Measurements from ENCODE around the gene DNM1L. TPM values are rescaled to one million over a fixed set of nuclear protein-coding genes. Genes with fewer than 3 reads are reported as not detected.

The DNM1L gene
- total and polyA plus RNA-seq, 2 of the 4 experiments (the other 2 are of a cell fraction), result 44.8 to 70.1 TPM

DNA sequence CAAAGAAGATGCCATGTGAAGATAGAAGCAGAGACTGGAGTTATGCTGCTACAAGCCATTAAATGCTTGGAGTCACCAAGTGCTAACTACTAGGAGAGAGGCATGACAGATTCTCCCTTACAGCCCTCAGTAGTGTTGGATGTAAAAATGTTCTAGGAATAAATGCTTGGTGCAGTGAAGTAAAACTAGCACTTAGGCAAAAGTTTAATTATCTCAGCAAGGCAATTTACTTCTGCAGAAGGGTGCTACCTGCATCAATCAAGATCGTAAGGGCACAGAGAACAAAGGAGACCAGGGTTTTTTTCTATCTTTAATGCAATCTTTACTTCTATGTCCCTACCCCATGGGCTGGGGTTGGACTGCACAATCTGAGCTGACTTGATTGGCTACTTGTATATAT is 9.5 kb upstream of the DNM1L start:
- Histone ChIP-seq H3K36me3 (ENCODE audit: control insufficient read depth, insufficient read depth, low read length) (no peaks in the 10 kb centered on the region), H3K23ac (ENCODE audit: low read depth, low read length) (no peak overlapping the region), H2BK20ac (ENCODE audit: low read depth, low read length) (no peak overlapping the region), H4K20me1 (ENCODE audit: insufficient read depth, low read length) (no peaks in the 10 kb centered on the region), H3K4me2 (ENCODE audit: low read depth, low read length) (no peak overlapping the region), H3K27ac (ENCODE audit: insufficient read depth, low read length) (no peak overlapping the region), H4K91ac (ENCODE audit: insufficient read depth, low read depth, low read length) (no peak overlapping the region), H2AK5ac (ENCODE audit: low read depth, low read length) (no peak overlapping the region), H3K56ac (ENCODE audit: extremely low read depth, insufficient read depth, low read length) (no peak overlapping the region), H3K4ac (ENCODE audit: low read depth, low read length) (no peak overlapping the region), H3K9me1 (ENCODE audit: insufficient read depth, low read length) (no peaks in the 10 kb centered on the region), H2AFZ (replicated peaks; ENCODE audit: low read length, poor library complexity) (no peak overlapping the region), H3K4me1 (ENCODE audit: control insufficient read depth, insufficient read depth, low read length) (no peaks in the 10 kb centered on the region), H4K5ac (ENCODE audit: low read depth, low read length) (no peak overlapping the region), H2BK5ac (ENCODE audit: low read depth, low read length, poor library complexity, severe bottlenecking) (no peak overlapping the region), H3K9me3 (ENCODE audit: control insufficient read depth, insufficient read depth, low read length) (peaks cover 9% of the 10 kb centered on the region), H2AK9ac (replicated peaks; ENCODE audit: low read depth, low read length, poor library complexity) (no peak overlapping the region), H4K8ac (ENCODE audit: low read depth in 2 of 2, low read length in 2 of 2) (no peak overlapping the region), H2BK15ac (ENCODE audit: low read depth, low read length) (no peak overlapping the region), H2BK120ac (ENCODE audit: low read depth, low read length) (no peak overlapping the region), H3K18ac (ENCODE audit: low read depth, low read length) (no peak overlapping the region), H3K79me1 (ENCODE audit: low read depth in 1 of 2, low read length in 2 of 2) (no peaks in the 10 kb centered on the region), H3K9ac (ENCODE audit: low read depth, low read length) (no peak overlapping the region), H3K14ac (replicated peaks; ENCODE audit: low read depth, low read length) (no peak overlapping the region), H3K27me3 (ENCODE audit: control insufficient read depth, insufficient read depth, low read length) (no peaks in the 10 kb centered on the region), H3K4me3 (ENCODE audit: insufficient read depth, low read depth, low read length) (no peak overlapping the region)
- no TSS peak for BruUV-seq (replicated peaks)
- CTCF ChIA-PET, result no interaction called here
- dilution Hi-C loops (cut with HindIII; ENCODE audit: low sequenced_read_pairs, unreplicated experiment) (no loop called here), in situ Hi-C loops (cut with MboI; ENCODE audit: low sequenced_read_pairs) (no loop called here), intact Hi-C loops (cut with micrococcal nuclease) (no loop called here)
- POLR2A ChIA-PET (ENCODE audit: unreplicated experiment), result no interaction called here
- TF ChIP-seq RAD21 (IDR thresholded peaks at IDR 0.05; ENCODE audit: low read length), result no peak
- no peak for TF ChIP-seq CHD1 (IDR thresholded peaks at IDR 0.05; ENCODE audit: low read depth, low read length)
- TF ChIP-seq RCOR1 (IDR thresholded peaks at IDR 0.05; ENCODE audit: insufficient replicate concordance, low read length), result no peak
- TF ChIP-seq NFE2L2 (IDR thresholded peaks at IDR 0.05; ENCODE audit: low read depth, low read length), result no peak
- no peak for TF ChIP-seq MAFK (IDR thresholded peaks at IDR 0.05; ENCODE audit: low read depth, low read length)
- TF ChIP-seq, protein P1, sequence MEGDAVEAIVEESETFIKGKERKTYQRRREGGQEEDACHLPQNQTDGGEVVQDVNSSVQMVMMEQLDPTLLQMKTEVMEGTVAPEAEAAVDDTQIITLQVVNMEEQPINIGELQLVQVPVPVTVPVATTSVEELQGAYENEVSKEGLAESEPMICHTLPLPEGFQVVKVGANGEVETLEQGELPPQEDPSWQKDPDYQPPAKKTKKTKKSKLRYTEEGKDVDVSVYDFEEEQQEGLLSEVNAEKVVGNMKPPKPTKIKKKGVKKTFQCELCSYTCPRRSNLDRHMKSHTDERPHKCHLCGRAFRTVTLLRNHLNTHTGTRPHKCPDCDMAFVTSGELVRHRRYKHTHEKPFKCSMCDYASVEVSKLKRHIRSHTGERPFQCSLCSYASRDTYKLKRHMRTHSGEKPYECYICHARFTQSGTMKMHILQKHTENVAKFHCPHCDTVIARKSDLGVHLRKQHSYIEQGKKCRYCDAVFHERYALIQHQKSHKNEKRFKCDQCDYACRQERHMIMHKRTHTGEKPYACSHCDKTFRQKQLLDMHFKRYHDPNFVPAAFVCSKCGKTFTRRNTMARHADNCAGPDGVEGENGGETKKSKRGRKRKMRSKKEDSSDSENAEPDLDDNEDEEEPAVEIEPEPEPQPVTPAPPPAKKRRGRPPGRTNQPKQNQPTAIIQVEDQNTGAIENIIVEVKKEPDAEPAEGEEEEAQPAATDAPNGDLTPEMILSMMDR (conservative IDR thresholded peaks at IDR 0.05; ENCODE audit: low read depth, low read length), result no peak
- TF ChIP-seq, protein P2, sequence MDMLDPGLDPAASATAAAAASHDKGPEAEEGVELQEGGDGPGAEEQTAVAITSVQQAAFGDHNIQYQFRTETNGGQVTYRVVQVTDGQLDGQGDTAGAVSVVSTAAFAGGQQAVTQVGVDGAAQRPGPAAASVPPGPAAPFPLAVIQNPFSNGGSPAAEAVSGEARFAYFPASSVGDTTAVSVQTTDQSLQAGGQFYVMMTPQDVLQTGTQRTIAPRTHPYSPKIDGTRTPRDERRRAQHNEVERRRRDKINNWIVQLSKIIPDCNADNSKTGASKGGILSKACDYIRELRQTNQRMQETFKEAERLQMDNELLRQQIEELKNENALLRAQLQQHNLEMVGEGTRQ (IDR thresholded peaks at IDR 0.05; ENCODE audit: low read depth, low read length), result no peak
- TF ChIP-seq BHLHE40 (IDR thresholded peaks at IDR 0.05; ENCODE audit: low read depth, low read length), result no peak
- no peak for TF ChIP-seq SMC3 (IDR thresholded peaks at IDR 0.05; ENCODE audit: low read depth, low read length)
- TF ChIP-seq MAZ (IDR thresholded peaks at IDR 0.05; ENCODE audit: borderline replicate concordance, low read depth, low read length), result no peak
- TF ChIP-seq MXI1 (IDR thresholded peaks at IDR 0.05; ENCODE audit: borderline replicate concordance, low read depth, low read length), result no peak
- no peak for TF ChIP-seq RFX5 (IDR thresholded peaks at IDR 0.05; ENCODE audit: low read depth, low read length)
- TF ChIP-seq FOS (IDR thresholded peaks at IDR 0.05; ENCODE audit: low read depth, low read length), result no peak
- TF ChIP-seq, protein P3, sequence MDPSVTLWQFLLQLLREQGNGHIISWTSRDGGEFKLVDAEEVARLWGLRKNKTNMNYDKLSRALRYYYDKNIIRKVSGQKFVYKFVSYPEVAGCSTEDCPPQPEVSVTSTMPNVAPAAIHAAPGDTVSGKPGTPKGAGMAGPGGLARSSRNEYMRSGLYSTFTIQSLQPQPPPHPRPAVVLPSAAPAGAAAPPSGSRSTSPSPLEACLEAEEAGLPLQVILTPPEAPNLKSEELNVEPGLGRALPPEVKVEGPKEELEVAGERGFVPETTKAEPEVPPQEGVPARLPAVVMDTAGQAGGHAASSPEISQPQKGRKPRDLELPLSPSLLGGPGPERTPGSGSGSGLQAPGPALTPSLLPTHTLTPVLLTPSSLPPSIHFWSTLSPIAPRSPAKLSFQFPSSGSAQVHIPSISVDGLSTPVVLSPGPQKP (IDR thresholded peaks at IDR 0.05; ENCODE audit: borderline replicate concordance, low read depth, low read length), result no peak
- no peak for TF ChIP-seq POLR2A (IDR thresholded peaks at IDR 0.05; ENCODE audit: low read depth, low read length)
- TF ChIP-seq CEBPB (IDR thresholded peaks at IDR 0.05; ENCODE audit: low read depth, low read length), result no peak
- no CpG with 5 or more reads among the region's 1 CpG for WGBS, 2 experiments (ENCODE audit: extremely low coverage in 2 of 2, insufficient read length in 1 of 2)
- no peak for DNase-seq
- no peak for ATAC-seq (ENCODE audit: low read depth)
